ENCODE data around the gene HEXIM2. TPM values are rescaled to one million over a fixed set of nuclear protein-coding genes. Genes with fewer than 3 reads are reported as not detected.

HEXIM2 gene
- total and polyA plus RNA-seq, 2 of the 13 experiments (the other 11 are each of a cell fraction or from before 2014, with no cell fraction given), result 27.1 to 32.4 TPM

DNA sequence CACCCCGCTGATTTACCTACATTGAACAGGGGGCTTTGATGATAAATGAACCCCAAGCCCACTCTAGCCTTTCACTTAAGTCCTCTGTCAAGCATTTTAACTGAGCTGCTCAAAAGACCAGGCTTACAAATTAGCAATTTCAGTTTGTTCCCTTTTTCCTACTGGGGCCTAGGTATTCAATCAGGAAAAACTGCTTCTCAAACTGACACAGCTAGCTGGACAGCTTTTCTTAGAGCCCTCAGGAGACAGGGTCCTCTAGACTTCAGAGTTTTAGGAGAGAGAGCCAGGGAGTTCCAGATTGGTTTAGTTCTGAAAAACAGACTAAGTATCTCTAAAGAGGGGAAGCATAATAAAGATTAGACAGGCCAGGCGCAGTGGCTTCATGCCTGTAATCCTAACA lies 6.2 kb upstream of the HEXIM2 start (continued):
- TF ChIP-seq, protein P1, sequence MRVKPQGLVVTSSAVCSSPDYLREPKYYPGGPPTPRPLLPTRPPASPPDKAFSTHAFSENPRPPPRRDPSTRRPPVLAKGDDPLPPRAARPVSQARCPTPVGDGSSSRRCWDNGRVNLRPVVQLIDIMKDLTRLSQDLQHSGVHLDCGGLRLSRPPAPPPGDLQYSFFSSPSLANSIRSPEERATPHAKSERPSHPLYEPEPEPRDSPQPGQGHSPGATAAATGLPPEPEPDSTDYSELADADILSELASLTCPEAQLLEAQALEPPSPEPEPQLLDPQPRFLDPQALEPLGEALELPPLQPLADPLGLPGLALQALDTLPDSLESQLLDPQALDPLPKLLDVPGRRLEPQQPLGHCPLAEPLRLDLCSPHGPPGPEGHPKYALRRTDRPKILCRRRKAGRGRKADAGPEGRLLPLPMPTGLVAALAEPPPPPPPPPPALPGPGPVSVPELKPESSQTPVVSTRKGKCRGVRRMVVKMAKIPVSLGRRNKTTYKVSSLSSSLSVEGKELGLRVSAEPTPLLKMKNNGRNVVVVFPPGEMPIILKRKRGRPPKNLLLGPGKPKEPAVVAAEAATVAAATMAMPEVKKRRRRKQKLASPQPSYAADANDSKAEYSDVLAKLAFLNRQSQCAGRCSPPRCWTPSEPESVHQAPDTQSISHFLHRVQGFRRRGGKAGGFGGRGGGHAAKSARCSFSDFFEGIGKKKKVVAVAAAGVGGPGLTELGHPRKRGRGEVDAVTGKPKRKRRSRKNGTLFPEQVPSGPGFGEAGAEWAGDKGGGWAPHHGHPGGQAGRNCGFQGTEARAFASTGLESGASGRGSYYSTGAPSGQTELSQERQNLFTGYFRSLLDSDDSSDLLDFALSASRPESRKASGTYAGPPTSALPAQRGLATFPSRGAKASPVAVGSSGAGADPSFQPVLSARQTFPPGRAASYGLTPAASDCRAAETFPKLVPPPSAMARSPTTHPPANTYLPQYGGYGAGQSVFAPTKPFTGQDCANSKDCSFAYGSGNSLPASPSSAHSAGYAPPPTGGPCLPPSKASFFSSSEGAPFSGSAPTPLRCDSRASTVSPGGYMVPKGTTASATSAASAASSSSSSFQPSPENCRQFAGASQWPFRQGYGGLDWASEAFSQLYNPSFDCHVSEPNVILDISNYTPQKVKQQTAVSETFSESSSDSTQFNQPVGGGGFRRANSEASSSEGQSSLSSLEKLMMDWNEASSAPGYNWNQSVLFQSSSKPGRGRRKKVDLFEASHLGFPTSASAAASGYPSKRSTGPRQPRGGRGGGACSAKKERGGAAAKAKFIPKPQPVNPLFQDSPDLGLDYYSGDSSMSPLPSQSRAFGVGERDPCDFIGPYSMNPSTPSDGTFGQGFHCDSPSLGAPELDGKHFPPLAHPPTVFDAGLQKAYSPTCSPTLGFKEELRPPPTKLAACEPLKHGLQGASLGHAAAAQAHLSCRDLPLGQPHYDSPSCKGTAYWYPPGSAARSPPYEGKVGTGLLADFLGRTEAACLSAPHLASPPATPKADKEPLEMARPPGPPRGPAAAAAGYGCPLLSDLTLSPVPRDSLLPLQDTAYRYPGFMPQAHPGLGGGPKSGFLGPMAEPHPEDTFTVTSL (CRISPR knock-in tag; IDR thresholded peaks at IDR 0.05; ENCODE audit: borderline replicate concordance), result no peak
- TF ChIP-seq KLF16 (CRISPR knock-in tag; IDR thresholded peaks at IDR 0.05) (no peak), ESRRA (CRISPR knock-in tag; IDR thresholded peaks at IDR 0.05; ENCODE audit: low read depth) (no peak)
- TF ChIP-seq, protein P2, sequence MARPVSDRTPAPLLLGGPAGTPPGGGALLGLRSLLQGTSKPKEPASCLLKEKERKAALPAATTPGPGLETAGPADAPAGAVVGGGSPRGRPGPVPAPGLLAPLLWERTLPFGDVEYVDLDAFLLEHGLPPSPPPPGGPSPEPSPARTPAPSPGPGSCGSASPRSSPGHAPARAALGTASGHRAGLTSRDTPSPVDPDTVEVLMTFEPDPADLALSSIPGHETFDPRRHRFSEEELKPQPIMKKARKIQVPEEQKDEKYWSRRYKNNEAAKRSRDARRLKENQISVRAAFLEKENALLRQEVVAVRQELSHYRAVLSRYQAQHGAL (CRISPR knock-in tag; IDR thresholded peaks at IDR 0.05; ENCODE audit: not compliant biosample characterization), result no peak
- TF ChIP-seq, protein P3, sequence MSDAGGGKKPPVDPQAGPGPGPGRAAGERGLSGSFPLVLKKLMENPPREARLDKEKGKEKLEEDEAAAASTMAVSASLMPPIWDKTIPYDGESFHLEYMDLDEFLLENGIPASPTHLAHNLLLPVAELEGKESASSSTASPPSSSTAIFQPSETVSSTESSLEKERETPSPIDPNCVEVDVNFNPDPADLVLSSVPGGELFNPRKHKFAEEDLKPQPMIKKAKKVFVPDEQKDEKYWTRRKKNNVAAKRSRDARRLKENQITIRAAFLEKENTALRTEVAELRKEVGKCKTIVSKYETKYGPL (CRISPR knock-in tag; IDR thresholded peaks at IDR 0.05), result no peak
